Panc1 (cell line): Measurements from ENCODE around the gene PICALM. TPM values are rescaled to one million over a fixed set of nuclear protein-coding genes. Genes with fewer than 3 reads are reported as not detected.
A peak's percentile ranks its signal among the peaks of the same experiment; 100 is the strongest.

Experiments
- ATAC-seq: fragments of 200-7000 bp; cut with Tn5 transposase; 2 replicates; pipeline ENCODE4 v1.9.1; 2020; ENCODE audit warnings: mild to moderate bottlenecking, moderate library complexity
- BruUV-seq: library from RNA; stranded (reverse); fragments of 400-500 nt; replicated peaks from 2 replicates; lab custom pipeline; 2021; lab: Mats Ljungman, UMichigan
- CTCF ChIA-PET: fragments of 300-600 bp; sonication (Branson Sonifier 250); formaldehyde crosslinking; loops from one replicate; lab custom pipeline; 2022; ENCODE audit warnings: antibody characterized with exemption; lab: Charles Lee
- POLR2A ChIA-PET: fragments of 300-600 bp; sonication (Branson Sonifier 250); formaldehyde crosslinking; loops from one replicate; lab custom pipeline; 2022; ENCODE audit warnings: antibody characterized with exemption; lab: Charles Lee
- DNase-seq: peaks from one replicate; pipeline ENCODE4 v3.0.0-alpha.2; 2010; ENCODE audit warnings: low read depth, low spot score
- H3K27ac ChIP-seq: 2 replicates; pipeline ENCODE4 v1.5.1; 2011; ENCODE audit warnings: mild to moderate bottlenecking, low read length, inconsistent platforms
- H3K27me3 ChIP-seq: fragments of 200-500 bp; sonication (Bioruptor generic); 2 replicates; pipeline ENCODE4 v1.6.0; 2014; ENCODE audit warnings: low read length, inconsistent platforms; ENCODE audit not compliant: control insufficient read depth, insufficient read depth
- H3K36me3 ChIP-seq: fragments of 200-500 bp; sonication (Bioruptor generic); 2 replicates; pipeline ENCODE4 v1.5.1; 2014; ENCODE audit warnings: inconsistent platforms, mild to moderate bottlenecking, low read length, moderate library complexity; ENCODE audit not compliant: control insufficient read depth, insufficient read depth
- H3K4me1 ChIP-seq: 2 replicates; pipeline ENCODE4 v1.5.1; 2011; ENCODE audit warnings: inconsistent platforms, mild to moderate bottlenecking, low read length, moderate library complexity; ENCODE audit not compliant: control insufficient read depth, insufficient read depth
- H3K4me3 ChIP-seq, 2 experiments: 2 replicates each; pipeline ENCODE4 v1.5.1; 2011 to 2012; ENCODE audit warnings: low read depth in 2 of 2, low read length in 2 of 2, mild to moderate bottlenecking in 2 of 2, inconsistent platforms in 1 of 2, moderate library complexity in 1 of 2
- H3K9me3 ChIP-seq: fragments of 200-500 bp; sonication (Bioruptor generic); 2 replicates; pipeline ENCODE4 v1.5.1; 2014; ENCODE audit warnings: low read depth, mild to moderate bottlenecking, inconsistent platforms, low read length, moderate library complexity; ENCODE audit not compliant: control insufficient read depth, insufficient read depth
- POLR2AphosphoS5 ChIP-seq: IDR thresholded peaks from 2 replicates; pipeline ENCODE4 v1.6.1; 2012; ENCODE audit warnings: mild to moderate bottlenecking, low read depth, low read length, moderate library complexity
- SIN3A ChIP-seq: IDR thresholded peaks from 2 replicates; pipeline ENCODE4 v1.6.1; 2012; ENCODE audit warnings: low read depth, mild to moderate bottlenecking, low read length, moderate library complexity, borderline replicate concordance; ENCODE audit not compliant: insufficient read depth
- TCF7L2 ChIP-seq: IDR thresholded peaks from 2 replicates; pipeline ENCODE4 v1.6.1; 2011; ENCODE audit warnings: mild to moderate bottlenecking, low read depth, low read length, inconsistent platforms
- in situ Hi-C: cut with HindIII; loops from 2 replicates; pipeline ENCODE4 v1.10.0; 2016; ENCODE audit warnings: low sequenced_read_pairs, low pct_unique_long_range_greater_than_20kb
- intact Hi-C: fragments of 100-400 bp; cut with micrococcal nuclease; formaldehyde crosslinking; loops from one replicate; pipeline ENCODE4 v1.10.0; 2022; ENCODE audit not compliant: unreplicated experiment
- total RNA-seq: library from RNA; stranded (reverse); gene quantifications from one replicate; pipeline ENCODE4 v1.2.1, GENCODE V29; 2021; ENCODE audit not compliant: unreplicated experiment
- TF ChIP-seq, protein P1 (sequence below), 2 experiments: IDR thresholded peaks; 2 replicates each; pipeline ENCODE4 v1.6.1; 2011 to 2012; ENCODE audit warnings: low read depth in 2 of 2, control low read depth in 1 of 2, low read length in 1 of 2, mild to moderate bottlenecking in 1 of 2, moderate library complexity in 1 of 2; ENCODE audit not compliant: insufficient read depth in 1 of 2
- TF ChIP-seq, protein P2 (sequence below): fragments of 450-650 bp; IDR thresholded peaks from 2 replicates; pipeline ENCODE4 v1.5.1; 2017; ENCODE audit warnings: mild to moderate bottlenecking

PICALM gene
- total RNA-seq, 1 experiment from 2014 or later, result 153 TPM

- ChIA-PET CTCF (no interaction called here), POLR2A (no interaction called here)
- Histone ChIP-seq H3K27me3 (no peaks in the 10 kb centered on the region), H3K27ac (no peak overlapping the region), H3K9me3 (no peaks in the 10 kb centered on the region), H3K36me3 (0 out of 2 replicates have a peak, but pooled peaks cover 4% of the 10 kb centered on the region), H3K4me1 (no peaks in the 10 kb centered on the region), H3K4me3 (no peak overlapping the region)
- DNase-seq, result no peak
- ATAC-seq, result no peak
- no TSS peak for BruUV-seq
- TF ChIP-seq, protein P1, sequence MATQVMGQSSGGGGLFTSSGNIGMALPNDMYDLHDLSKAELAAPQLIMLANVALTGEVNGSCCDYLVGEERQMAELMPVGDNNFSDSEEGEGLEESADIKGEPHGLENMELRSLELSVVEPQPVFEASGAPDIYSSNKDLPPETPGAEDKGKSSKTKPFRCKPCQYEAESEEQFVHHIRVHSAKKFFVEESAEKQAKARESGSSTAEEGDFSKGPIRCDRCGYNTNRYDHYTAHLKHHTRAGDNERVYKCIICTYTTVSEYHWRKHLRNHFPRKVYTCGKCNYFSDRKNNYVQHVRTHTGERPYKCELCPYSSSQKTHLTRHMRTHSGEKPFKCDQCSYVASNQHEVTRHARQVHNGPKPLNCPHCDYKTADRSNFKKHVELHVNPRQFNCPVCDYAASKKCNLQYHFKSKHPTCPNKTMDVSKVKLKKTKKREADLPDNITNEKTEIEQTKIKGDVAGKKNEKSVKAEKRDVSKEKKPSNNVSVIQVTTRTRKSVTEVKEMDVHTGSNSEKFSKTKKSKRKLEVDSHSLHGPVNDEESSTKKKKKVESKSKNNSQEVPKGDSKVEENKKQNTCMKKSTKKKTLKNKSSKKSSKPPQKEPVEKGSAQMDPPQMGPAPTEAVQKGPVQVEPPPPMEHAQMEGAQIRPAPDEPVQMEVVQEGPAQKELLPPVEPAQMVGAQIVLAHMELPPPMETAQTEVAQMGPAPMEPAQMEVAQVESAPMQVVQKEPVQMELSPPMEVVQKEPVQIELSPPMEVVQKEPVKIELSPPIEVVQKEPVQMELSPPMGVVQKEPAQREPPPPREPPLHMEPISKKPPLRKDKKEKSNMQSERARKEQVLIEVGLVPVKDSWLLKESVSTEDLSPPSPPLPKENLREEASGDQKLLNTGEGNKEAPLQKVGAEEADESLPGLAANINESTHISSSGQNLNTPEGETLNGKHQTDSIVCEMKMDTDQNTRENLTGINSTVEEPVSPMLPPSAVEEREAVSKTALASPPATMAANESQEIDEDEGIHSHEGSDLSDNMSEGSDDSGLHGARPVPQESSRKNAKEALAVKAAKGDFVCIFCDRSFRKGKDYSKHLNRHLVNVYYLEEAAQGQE (IDR thresholded peaks at IDR 0.05; ENCODE audit: insufficient read depth in 1 of 2, low read depth in 2 of 2, low read length in 1 of 2), result no peak
- no peak for TF ChIP-seq TCF7L2
- TF ChIP-seq POLR2AphosphoS5, result peak; percentile 52; the same call in 1 of the 2 replicates
- TF ChIP-seq SIN3A, result no peak
- TF ChIP-seq, protein P2, sequence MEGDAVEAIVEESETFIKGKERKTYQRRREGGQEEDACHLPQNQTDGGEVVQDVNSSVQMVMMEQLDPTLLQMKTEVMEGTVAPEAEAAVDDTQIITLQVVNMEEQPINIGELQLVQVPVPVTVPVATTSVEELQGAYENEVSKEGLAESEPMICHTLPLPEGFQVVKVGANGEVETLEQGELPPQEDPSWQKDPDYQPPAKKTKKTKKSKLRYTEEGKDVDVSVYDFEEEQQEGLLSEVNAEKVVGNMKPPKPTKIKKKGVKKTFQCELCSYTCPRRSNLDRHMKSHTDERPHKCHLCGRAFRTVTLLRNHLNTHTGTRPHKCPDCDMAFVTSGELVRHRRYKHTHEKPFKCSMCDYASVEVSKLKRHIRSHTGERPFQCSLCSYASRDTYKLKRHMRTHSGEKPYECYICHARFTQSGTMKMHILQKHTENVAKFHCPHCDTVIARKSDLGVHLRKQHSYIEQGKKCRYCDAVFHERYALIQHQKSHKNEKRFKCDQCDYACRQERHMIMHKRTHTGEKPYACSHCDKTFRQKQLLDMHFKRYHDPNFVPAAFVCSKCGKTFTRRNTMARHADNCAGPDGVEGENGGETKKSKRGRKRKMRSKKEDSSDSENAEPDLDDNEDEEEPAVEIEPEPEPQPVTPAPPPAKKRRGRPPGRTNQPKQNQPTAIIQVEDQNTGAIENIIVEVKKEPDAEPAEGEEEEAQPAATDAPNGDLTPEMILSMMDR, result no peak
- intact Hi-C loops (no loop called here), in situ Hi-C loops (no loop called here)
These were observed 117.3 kb downstream of the PICALM start for GRCh38 chr11:85951428-85952107.

DNA sequence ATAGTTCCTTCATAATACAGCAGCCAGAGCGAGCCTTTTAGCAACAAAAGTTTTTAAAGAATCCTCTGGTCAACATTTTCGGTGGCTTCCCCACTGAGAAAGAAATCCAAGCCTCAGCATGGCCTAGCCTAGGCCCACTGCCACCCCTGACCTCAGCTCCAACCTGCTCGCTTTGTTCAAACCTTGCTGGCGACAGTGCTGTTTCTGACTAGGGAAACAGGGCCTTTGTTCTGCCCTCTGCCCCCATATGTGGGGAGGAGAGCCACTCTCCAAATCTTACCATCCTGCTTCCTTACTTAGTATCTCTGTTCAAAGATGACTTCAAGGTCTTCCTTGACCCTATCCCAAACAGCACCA lies 117.9 kb downstream of the PICALM start:
- H3K4me3 ChIP-seq, result no peak overlapping the region
- CTCF ChIA-PET, result no interaction called here
- no TSS peak for BruUV-seq
- H3K27ac ChIP-seq, result no peak overlapping the region
- ATAC-seq (peak; percentile 46), DNase-seq (no peak)
- POLR2A ChIA-PET, result no interaction called here
- intact Hi-C loops (no loop called here), in situ Hi-C loops (no loop called here)
- H3K4me1 ChIP-seq, result no peaks in the 10 kb centered on the region
- no peaks in the 10 kb centered on the region for H3K27me3 ChIP-seq
- 0 out of 2 replicates have a peak, but pooled peaks cover 2% of the 10 kb centered on the region for H3K36me3 ChIP-seq
- TF ChIP-seq, protein P2, result no peak
- no peak for TF ChIP-seq TCF7L2
- TF ChIP-seq SIN3A, result no peak
- no peak for TF ChIP-seq POLR2AphosphoS5
- TF ChIP-seq, protein P1 (IDR thresholded peaks at IDR 0.05; ENCODE audit: insufficient read depth in 1 of 2, low read depth in 2 of 2, low read length in 1 of 2), result no peak
- H3K9me3 ChIP-seq, result no peaks in the 10 kb centered on the region
